T-helper 2 cell treated with Interferon-gamma antibody and Interleukin-4, amounts not matched to agents 5 μg/mL and 100 μg/mL, for 36 hours (primary cell): ENCODE data around the gene GUCY2D.
"Not testable (repeated sequence)": the region's sequence is repeated elsewhere in the genome, so short reads cannot be mapped to it uniquely, and the experiment has no call there.

Experiments used
- DNase-seq: peaks from one replicate; pipeline ENCODE4 v3.0.0; 2021; ENCODE audit warnings: low spot score
- H3K27ac Mint-ChIP-seq: one replicate; pipeline ENCODE4 v1.8.0; 2021; ENCODE audit warnings: mild to moderate bottlenecking, mixed read lengths
- H3K27me3 Mint-ChIP-seq: one replicate; pipeline ENCODE4 v1.8.0; 2021; ENCODE audit warnings: low read depth, mixed read lengths
- H3K36me3 Mint-ChIP-seq: one replicate; pipeline ENCODE4 v1.8.0; 2021; ENCODE audit warnings: low read depth, mixed read lengths
- H3K4me1 Mint-ChIP-seq: one replicate; pipeline ENCODE4 v1.8.0; 2021; ENCODE audit warnings: low read depth, mixed read lengths
- H3K4me3 Mint-ChIP-seq: one replicate; pipeline ENCODE4 v1.8.0; 2022; ENCODE audit warnings: mild to moderate bottlenecking, moderate library complexity, mixed read lengths
- H3K9me3 Mint-ChIP-seq: one replicate; pipeline ENCODE4 v1.8.0; 2021; ENCODE audit warnings: mixed read lengths

Gene GUCY2D

DNA sequence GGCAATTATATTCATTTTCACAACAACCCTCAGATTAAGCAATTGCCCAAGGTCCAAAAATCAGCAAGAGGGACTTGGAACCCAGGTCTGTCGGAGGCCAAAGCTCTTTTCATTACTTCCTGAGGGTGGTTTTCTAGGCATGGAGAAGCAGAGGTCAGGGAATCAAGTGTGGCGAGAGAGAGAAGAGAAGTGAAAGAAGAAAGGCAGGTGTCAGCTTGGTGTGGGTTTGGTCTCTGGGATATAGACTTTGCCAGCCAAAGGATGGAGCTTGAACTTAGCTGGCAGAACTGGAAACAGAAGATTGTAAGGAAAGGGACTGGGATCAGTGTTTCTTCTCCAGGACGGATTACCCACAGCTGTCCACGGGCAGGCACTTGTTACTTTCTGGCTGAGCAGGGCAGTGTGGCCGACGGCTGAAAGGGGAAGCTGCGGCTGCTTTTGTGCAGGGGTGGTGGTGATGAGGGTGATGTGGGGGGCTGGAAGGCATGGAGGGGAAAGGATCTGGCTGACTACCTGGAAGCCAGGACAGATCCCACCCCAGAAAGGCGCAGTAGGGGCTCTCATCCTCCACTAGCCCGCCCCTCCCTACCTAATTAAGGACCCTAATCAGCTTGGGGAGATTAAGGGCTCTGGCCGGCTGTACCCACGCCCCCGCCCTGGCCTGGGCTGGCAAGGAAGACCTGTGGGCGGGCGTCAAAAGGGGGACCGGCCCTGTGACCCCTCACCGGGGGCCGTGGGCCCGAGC is at the start of gene GUCY2D:
TSS of gene GUCY2D (plus strand) at position 640 of the 745 bp plus-strand sequence. CDS start 433 bp downstream, outside the sequence.
- Mint-ChIP-seq H3K27me3 (peaks cover 53% of the 10 kb centered on the region), H3K36me3 (no peaks in the 10 kb centered on the region), H3K27ac (no peak within 1 kb of the TSS), H3K4me3 (peak within 1 kb of the TSS; percentile 53), H3K9me3 (no peaks in the 10 kb centered on the region), H3K4me1 (peaks cover 8% of the 10 kb centered on the region)
- DNase-seq: no peak

DNA sequence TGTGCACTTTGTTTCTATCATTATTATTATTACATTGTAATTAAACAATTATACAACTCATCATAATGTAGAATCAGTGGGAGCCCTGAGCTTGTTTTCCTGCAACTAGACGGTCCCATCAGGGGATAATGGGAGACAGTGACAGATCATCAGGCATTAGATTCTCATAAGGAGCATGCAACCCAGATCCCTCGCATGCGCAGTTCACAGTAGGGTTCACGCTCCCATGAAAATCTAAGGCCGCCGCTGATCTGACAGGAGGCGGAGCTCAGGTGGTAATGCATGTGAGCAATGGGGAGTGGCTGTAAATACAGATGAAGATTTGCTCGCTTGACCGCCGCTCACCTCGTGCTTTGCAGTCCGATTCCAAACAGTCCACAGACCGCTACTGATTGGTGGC is 49.1 kb upstream of the GUCY2D start:
- Mint-ChIP-seq H3K36me3 (peaks cover 27% of the 10 kb centered on the region), H3K4me1 (peaks cover 29% of the 10 kb centered on the region)
- not testable (repeated sequence) for DNase-seq, H3K27me3 Mint-ChIP-seq, H3K4me3 Mint-ChIP-seq, H3K27ac Mint-ChIP-seq, H3K9me3 Mint-ChIP-seq

GRCh38 chr17:7955414-7956227 is 46.8 kb upstream of the GUCY2D start:
- Mint-ChIP-seq H3K4me1 (peaks cover 22% of the 10 kb centered on the region), H3K27me3 (peaks cover under 1% of the 10 kb centered on the region), H3K4me3 (no peak overlapping the region), H3K9me3 (no peaks in the 10 kb centered on the region), H3K36me3 (peaks cover 4% of the 10 kb centered on the region), H3K27ac (no peak overlapping the region)
- DNase-seq: no peak

DNA sequence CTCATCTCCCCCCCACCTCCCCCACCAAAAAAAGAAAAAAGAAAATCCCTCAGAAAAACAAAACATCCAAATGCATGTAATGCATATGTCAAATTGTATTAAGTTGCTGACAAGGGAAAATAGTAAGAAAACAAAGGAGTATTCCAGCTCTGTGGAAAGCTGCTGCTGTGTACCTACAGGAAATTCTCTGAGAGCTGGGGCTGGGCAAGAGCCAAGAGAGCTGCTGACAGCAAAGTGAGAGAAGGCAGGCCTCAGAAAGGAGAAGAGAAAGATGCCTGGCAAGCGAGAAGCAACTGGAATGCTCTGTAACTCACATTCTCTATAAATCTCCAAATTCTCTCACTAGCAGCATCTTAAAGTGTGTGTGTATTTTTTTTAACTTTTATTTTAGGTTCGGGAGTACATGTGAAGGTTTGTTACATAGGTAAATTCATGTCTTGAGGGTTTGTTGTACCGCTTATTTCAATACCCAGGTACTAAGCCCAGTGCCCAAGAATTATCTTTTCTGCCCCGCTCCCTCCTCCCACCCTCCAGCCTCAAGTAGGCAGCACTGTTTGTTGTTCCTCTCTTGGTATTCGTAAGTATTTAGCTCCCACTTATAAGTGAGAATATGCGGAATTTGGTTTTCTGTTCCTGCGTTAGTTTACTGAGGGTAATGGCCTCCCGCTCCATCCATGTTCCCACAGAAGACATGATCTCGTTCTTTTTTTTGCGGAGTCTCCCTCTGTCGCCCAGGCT is 46.0 kb upstream of the GUCY2D start:
- peaks cover 2% of the 10 kb centered on the region for H3K36me3 Mint-ChIP-seq
- DNase-seq: no peak

DNA sequence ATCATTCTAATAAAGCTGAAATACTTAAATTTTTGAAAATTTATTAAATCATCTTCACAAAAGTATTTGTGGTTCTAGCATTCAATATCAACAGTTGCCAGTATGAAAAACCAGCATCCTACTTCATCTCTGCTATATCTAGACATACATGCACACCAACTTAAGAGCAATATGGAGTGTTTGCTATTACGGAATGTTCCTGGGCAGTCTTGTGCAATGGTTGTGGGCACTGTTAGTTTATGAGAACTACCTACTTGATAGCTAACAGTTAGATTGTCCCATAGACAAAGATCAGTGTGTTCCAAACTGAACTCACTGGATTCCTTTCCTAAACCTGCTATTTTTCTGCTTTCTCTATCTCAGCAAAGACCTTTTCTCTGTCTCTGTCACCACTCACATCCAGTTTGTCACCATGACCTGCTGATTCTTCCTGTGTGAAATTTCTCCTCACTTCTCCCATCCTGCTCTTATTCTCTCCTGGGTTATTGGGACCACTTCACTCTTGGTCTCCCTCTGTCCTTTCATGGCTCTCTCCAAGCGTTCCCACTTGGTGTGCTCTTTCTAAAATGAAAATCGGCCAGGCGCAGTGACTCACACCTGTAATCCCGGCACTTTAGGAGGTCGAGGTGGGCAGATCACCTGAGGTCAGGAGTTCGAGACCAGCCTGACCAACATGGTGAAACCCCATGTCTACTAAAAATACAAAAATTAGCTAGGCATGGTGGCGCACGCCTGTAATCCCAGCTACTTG is 42.7 kb upstream of the GUCY2D start:
- H3K9me3 Mint-ChIP-seq: no peaks in the 10 kb centered on the region
- H3K27me3 Mint-ChIP-seq: peaks cover 8% of the 10 kb centered on the region
- no peaks in the 10 kb centered on the region for H3K4me1 Mint-ChIP-seq
- H3K27ac Mint-ChIP-seq: no peak overlapping the region
- H3K4me3 Mint-ChIP-seq: no peak overlapping the region
- no peaks in the 10 kb centered on the region for H3K36me3 Mint-ChIP-seq
- DNase-seq: no peak

More for the DNA sequence above, 46.0 kb upstream of the GUCY2D start:
- H3K27ac Mint-ChIP-seq: no peak overlapping the region
- H3K4me3 Mint-ChIP-seq: no peak overlapping the region
- no peaks in the 10 kb centered on the region for H3K9me3 Mint-ChIP-seq
- peaks cover 18% of the 10 kb centered on the region for H3K4me1 Mint-ChIP-seq
- peaks cover 4% of the 10 kb centered on the region for H3K27me3 Mint-ChIP-seq

DNA sequence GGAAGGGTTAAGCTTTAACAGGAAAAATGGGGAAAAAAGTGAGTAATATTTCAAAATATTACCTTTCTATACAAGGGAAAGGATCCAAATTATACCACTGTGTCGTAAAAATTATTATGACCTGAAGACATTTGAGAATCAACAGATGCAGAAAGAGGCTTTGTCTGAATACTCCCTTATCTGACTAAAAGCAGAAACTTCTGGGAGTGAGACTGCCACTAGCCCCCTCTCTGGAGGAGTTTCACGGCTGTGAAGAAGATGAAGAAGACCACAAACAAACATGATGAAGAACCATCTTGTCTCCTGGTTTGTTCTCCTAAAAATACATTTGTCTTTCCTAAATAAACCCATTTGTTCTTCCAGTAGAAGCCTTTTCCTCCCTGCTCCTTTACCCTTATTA is 41.0 kb upstream of the GUCY2D start:
- H3K4me1 Mint-ChIP-seq: no peaks in the 10 kb centered on the region
- no peak overlapping the region for H3K27ac Mint-ChIP-seq

DNA sequence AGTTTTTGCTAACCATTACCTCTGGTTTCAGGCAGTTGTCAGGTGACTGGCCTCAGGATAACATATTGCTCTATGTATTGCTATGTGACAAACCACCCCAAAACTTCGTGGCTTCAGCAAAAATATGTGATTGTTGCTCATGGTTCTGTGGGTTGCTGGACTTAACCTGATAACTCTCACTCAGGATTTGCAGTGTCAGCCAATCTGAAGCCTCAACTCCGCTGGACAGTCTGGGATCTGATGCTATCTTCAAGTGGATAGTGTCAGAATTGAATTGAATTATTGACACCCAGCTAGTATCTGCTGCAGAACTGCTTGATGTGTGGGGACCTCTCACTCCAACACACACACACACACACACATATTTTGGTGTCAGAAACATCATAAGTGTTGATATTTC is 34.7 kb upstream of the GUCY2D start:
- H3K4me1 Mint-ChIP-seq: peaks cover 3% of the 10 kb centered on the region
- peaks cover 11% of the 10 kb centered on the region for H3K27me3 Mint-ChIP-seq
- H3K36me3 Mint-ChIP-seq: no peaks in the 10 kb centered on the region
- H3K27ac Mint-ChIP-seq: no peak overlapping the region
- no peaks in the 10 kb centered on the region for H3K9me3 Mint-ChIP-seq
- DNase-seq: no peak
- no peak overlapping the region for H3K4me3 Mint-ChIP-seq

More for the DNA sequence above, 41.0 kb upstream of the GUCY2D start:
- Mint-ChIP-seq H3K27me3 (peaks cover 8% of the 10 kb centered on the region), H3K4me3 (no peak overlapping the region), H3K9me3 (no peaks in the 10 kb centered on the region), H3K36me3 (no peaks in the 10 kb centered on the region)
- no peak for DNase-seq

DNA sequence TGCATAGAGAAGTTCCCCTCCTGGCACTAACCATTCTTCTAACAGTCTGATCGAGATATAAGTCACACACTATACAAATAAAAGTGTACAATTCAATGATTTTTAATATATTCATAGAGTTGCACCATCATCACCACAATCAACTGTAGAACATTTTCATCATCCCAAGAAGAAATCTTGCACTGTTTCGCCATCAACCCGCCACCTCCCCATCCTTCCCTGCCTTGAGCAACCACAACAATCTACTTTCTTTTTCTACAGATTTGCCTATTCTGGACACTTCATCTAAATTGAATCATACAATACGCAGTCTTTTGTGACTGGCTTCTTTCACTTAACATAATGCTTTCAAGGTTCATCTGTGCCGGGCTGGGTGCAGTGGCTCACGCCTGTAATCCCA is 33.0 kb upstream of the GUCY2D start:
- peaks cover 11% of the 10 kb centered on the region for H3K27me3 Mint-ChIP-seq
- peaks cover 2% of the 10 kb centered on the region for H3K36me3 Mint-ChIP-seq
- no peak overlapping the region for H3K4me3 Mint-ChIP-seq
- no peak overlapping the region for H3K27ac Mint-ChIP-seq
- peaks cover 3% of the 10 kb centered on the region for H3K4me1 Mint-ChIP-seq
- peaks cover 3% of the 10 kb centered on the region for H3K9me3 Mint-ChIP-seq
- DNase-seq: no peak

GRCh38 chr17:7971651-7972050 is 30.8 kb upstream of the GUCY2D start:
- Mint-ChIP-seq H3K27ac (no peak overlapping the region), H3K9me3 (peaks cover 16% of the 10 kb centered on the region), H3K27me3 (peaks cover 11% of the 10 kb centered on the region), H3K36me3 (peaks cover 7% of the 10 kb centered on the region), H3K4me3 (no peak overlapping the region), H3K4me1 (peaks cover 3% of the 10 kb centered on the region)
- DNase-seq: no peak

- Mint-ChIP-seq H3K9me3 (peaks cover 21% of the 10 kb centered on the region), H3K4me3 (no peak overlapping the region), H3K27ac (no peak overlapping the region)
Measured at GRCh38 chr17:7972131-7972785, 30.2 kb upstream of the GUCY2D start.

GRCh38 chr17:7974638-7975131 is 27.7 kb upstream of the GUCY2D start:
- Mint-ChIP-seq H3K36me3 (peaks cover 7% of the 10 kb centered on the region), H3K9me3 (peaks cover 24% of the 10 kb centered on the region), H3K27me3 (peaks cover 12% of the 10 kb centered on the region), H3K27ac (no peak overlapping the region), H3K4me3 (no peak overlapping the region), H3K4me1 (no peaks in the 10 kb centered on the region)
- DNase-seq: no peak

More at GRCh38 chr17:7972131-7972785, 30.2 kb upstream of the GUCY2D start:
- peaks cover 3% of the 10 kb centered on the region for H3K4me1 Mint-ChIP-seq
- H3K27me3 Mint-ChIP-seq: peaks cover 11% of the 10 kb centered on the region
- H3K36me3 Mint-ChIP-seq: peaks cover 7% of the 10 kb centered on the region
- DNase-seq: no peak

DNA sequence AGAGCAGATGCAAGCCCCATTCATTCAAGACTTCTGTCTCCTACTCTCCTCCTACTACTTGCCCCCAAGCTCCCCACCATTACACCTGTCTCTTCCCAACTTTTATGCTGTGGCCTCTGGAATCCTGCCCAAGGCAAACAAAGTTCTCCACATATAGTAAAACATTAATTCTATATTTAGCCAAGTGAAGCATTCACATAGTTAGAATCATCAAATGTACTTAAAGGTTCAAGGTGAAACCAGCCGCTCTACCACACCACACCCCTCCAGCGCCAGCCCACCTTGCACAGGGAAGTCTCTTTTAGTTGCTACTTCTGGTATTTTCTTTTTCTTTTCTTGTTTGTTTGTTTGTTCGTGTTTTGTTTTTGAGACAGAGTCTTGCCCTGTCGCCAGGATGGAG is 25.4 kb upstream of the GUCY2D start:
- Mint-ChIP-seq H3K4me3 (no peak overlapping the region), H3K9me3 (peaks cover 24% of the 10 kb centered on the region), H3K27me3 (peaks cover 3% of the 10 kb centered on the region), H3K4me1 (no peaks in the 10 kb centered on the region), H3K27ac (no peak overlapping the region), H3K36me3 (peaks cover 7% of the 10 kb centered on the region)
- DNase-seq: no peak

- no peak for DNase-seq
- Mint-ChIP-seq H3K27me3 (peaks cover 5% of the 10 kb centered on the region), H3K27ac (no peak overlapping the region), H3K4me3 (no peak overlapping the region), H3K36me3 (peaks cover 7% of the 10 kb centered on the region), H3K9me3 (peaks cover 24% of the 10 kb centered on the region), H3K4me1 (peaks cover 5% of the 10 kb centered on the region)
Measured at GRCh38 chr17:7977805-7978204, 24.6 kb upstream of the GUCY2D start.
